DND-41 (cell line): ENCODE measurements around the gene KMT2B.

Source experiments
- EZH2 ChIP-seq: IDR thresholded peaks from 3 replicates; pipeline ENCODE4 v1.6.1; 2012; ENCODE audit warnings: borderline replicate concordance, low read depth, mild to moderate bottlenecking, moderate library complexity, low read length, inconsistent platforms; ENCODE audit not compliant: severe bottlenecking
- TF ChIP-seq, protein P1 (sequence below): IDR thresholded peaks from 2 replicates; pipeline ENCODE4 v1.5.1; 2012; ENCODE audit warnings: borderline replicate concordance, low read length, moderate library complexity, mild to moderate bottlenecking; ENCODE audit not compliant: poor library complexity, severe bottlenecking; ENCODE audit errors: extremely low read depth

DNA sequence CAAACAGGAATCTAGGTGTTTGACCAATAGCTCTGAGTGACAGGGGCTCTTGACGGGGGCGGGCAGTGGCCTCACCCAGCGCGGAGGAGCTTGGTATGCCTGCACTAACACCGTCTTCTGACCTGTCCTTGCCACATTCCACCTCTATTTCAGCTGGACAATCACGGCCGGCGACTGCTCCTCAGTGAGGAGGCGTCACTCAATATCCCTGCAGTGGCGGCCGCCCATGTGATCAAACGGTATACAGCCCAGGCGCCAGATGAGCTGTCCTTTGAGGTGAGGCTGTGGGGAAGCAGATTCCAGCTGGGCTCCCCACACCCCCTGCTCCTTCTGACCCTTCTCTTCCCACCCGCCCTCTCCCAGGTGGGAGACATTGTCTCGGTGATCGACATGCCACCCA, 62.3 kb downstream of the KMT2B start:
- TF ChIP-seq EZH2, result no peak
- TF ChIP-seq, protein P1, sequence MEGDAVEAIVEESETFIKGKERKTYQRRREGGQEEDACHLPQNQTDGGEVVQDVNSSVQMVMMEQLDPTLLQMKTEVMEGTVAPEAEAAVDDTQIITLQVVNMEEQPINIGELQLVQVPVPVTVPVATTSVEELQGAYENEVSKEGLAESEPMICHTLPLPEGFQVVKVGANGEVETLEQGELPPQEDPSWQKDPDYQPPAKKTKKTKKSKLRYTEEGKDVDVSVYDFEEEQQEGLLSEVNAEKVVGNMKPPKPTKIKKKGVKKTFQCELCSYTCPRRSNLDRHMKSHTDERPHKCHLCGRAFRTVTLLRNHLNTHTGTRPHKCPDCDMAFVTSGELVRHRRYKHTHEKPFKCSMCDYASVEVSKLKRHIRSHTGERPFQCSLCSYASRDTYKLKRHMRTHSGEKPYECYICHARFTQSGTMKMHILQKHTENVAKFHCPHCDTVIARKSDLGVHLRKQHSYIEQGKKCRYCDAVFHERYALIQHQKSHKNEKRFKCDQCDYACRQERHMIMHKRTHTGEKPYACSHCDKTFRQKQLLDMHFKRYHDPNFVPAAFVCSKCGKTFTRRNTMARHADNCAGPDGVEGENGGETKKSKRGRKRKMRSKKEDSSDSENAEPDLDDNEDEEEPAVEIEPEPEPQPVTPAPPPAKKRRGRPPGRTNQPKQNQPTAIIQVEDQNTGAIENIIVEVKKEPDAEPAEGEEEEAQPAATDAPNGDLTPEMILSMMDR, result no peak
